Calu3 (cell line): ENCODE results near the gene B3GALT5. TPM values are rescaled to one million over a fixed set of nuclear protein-coding genes. Genes with fewer than 3 reads are reported as not detected.

Experiments used
- BruUV-seq: library from RNA; stranded (reverse); fragments of 400-500 nt; replicated peaks from 2 replicates; lab custom pipeline; 2021; lab: Mats Ljungman, UMichigan
- CTCF ChIA-PET: fragments of 300-600 bp; sonication (Branson Sonifier 250); formaldehyde crosslinking; loops from one replicate; lab custom pipeline; 2022; ENCODE audit warnings: antibody characterized with exemption; lab: Charles Lee
- DNase-seq: peaks from one replicate; pipeline ENCODE4 v3.0.0; 2022
- H3K27ac Mint-ChIP-seq: one replicate; pipeline ENCODE4 v1.8.0; 2022; ENCODE audit warnings: mixed read lengths; ENCODE audit not compliant: unreplicated experiment
- H3K27me3 Mint-ChIP-seq: one replicate; pipeline ENCODE4 v1.8.0; 2022; ENCODE audit warnings: mixed read lengths; ENCODE audit not compliant: unreplicated experiment
- H3K36me3 Mint-ChIP-seq: one replicate; pipeline ENCODE4 v1.8.0; 2022; ENCODE audit warnings: mild to moderate bottlenecking, moderate library complexity, mixed read lengths; ENCODE audit not compliant: insufficient read depth, unreplicated experiment
- H3K4me1 Mint-ChIP-seq: one replicate; pipeline ENCODE4 v1.8.0; 2022; ENCODE audit warnings: mild to moderate bottlenecking, low read depth, mixed read lengths; ENCODE audit not compliant: unreplicated experiment
- H3K4me3 Mint-ChIP-seq: one replicate; pipeline ENCODE4 v1.8.0; 2022; ENCODE audit warnings: mild to moderate bottlenecking, low read depth, moderate library complexity, mixed read lengths; ENCODE audit not compliant: unreplicated experiment
- H3K9me3 Mint-ChIP-seq: one replicate; pipeline ENCODE4 v1.8.0; 2022; ENCODE audit warnings: low read depth, mixed read lengths; ENCODE audit not compliant: unreplicated experiment
- intact Hi-C: fragments of 100-400 bp; cut with micrococcal nuclease; formaldehyde crosslinking; loops from one replicate; pipeline ENCODE4 v1.10.0; 2022; ENCODE audit not compliant: unreplicated experiment
- total RNA-seq: library from RNA; stranded (reverse); gene quantifications from 2 replicates; pipeline ENCODE4 v1.2.3, GENCODE V29; 2022
- TF ChIP-seq, protein P1 (sequence below): fragments of 200-600 bp; IDR thresholded peaks from one replicate; pipeline ENCODE4 v1.8.0; 2022; ENCODE audit warnings: antibody characterized with exemption; ENCODE audit not compliant: unreplicated experiment

The B3GALT5 gene
- total RNA-seq, 1 experiment from 2014 or later, result 40.8 TPM

DNA sequence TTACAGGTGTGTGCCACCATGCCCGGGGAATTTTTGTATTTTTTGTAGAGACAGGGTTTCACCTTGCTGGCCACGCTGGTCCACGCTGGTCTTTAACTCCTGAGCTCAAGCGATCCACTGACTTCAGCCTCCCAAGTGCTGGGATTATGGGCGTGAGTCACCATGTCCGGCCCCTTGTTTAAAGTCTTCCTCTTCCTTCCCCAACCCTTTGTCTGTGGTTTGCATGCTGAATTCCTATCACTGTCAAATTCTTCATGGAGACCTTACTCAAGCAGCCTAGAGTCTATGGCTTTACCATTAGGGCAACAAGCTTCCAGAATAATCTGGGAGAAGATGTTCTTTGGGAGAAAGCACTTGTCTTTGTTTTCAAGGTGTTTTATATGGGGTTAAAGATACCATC, 34.7 kb downstream of the B3GALT5 start:
- peaks cover 41% of the 10 kb centered on the region for H3K4me1 Mint-ChIP-seq
- H3K36me3 Mint-ChIP-seq, result peaks cover 4% of the 10 kb centered on the region
- peak; percentile 24 for DNase-seq
- H3K27ac Mint-ChIP-seq, result no peak overlapping the region
- intact Hi-C loops, result no loop called here
- CTCF ChIA-PET, result no interaction called here
- TF ChIP-seq, protein P1, sequence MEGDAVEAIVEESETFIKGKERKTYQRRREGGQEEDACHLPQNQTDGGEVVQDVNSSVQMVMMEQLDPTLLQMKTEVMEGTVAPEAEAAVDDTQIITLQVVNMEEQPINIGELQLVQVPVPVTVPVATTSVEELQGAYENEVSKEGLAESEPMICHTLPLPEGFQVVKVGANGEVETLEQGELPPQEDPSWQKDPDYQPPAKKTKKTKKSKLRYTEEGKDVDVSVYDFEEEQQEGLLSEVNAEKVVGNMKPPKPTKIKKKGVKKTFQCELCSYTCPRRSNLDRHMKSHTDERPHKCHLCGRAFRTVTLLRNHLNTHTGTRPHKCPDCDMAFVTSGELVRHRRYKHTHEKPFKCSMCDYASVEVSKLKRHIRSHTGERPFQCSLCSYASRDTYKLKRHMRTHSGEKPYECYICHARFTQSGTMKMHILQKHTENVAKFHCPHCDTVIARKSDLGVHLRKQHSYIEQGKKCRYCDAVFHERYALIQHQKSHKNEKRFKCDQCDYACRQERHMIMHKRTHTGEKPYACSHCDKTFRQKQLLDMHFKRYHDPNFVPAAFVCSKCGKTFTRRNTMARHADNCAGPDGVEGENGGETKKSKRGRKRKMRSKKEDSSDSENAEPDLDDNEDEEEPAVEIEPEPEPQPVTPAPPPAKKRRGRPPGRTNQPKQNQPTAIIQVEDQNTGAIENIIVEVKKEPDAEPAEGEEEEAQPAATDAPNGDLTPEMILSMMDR, result no peak
- H3K9me3 Mint-ChIP-seq, result peaks cover 2% of the 10 kb centered on the region
- H3K4me3 Mint-ChIP-seq, result no peak overlapping the region
- H3K27me3 Mint-ChIP-seq, result no peaks in the 10 kb centered on the region
- no TSS peak for BruUV-seq

DNA sequence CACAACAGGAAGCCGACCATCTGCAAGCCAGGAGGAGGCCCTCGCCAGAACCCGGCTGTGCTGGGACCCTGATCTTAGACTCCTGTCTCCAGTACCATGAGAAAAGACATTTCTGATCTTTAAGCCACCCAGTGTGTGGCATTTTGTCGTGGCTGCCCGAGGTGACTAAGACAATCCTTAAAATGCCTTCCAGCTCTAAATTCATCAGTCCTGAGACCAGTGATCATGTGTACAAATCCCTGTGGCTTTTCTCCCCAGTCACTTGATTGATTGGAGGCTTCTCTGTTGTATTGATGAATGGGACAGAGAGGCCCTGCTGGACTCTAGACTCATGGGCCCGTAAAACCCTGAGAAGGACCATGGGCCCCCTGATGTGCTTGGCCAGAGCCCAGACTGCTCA, 36.1 kb downstream of the B3GALT5 start:
- intact Hi-C loops, result no loop called here
- H3K4me1 Mint-ChIP-seq, result peaks cover 37% of the 10 kb centered on the region
- H3K27ac Mint-ChIP-seq, result no peak overlapping the region
- no peak for DNase-seq
- TF ChIP-seq, protein P1, result no peak
- H3K27me3 Mint-ChIP-seq, result no peaks in the 10 kb centered on the region
- H3K9me3 Mint-ChIP-seq, result peaks cover 2% of the 10 kb centered on the region
- no TSS peak for BruUV-seq
- H3K36me3 Mint-ChIP-seq, result peaks cover 4% of the 10 kb centered on the region
- H3K4me3 Mint-ChIP-seq, result no peak overlapping the region
- CTCF ChIA-PET, result no interaction called here

DNA sequence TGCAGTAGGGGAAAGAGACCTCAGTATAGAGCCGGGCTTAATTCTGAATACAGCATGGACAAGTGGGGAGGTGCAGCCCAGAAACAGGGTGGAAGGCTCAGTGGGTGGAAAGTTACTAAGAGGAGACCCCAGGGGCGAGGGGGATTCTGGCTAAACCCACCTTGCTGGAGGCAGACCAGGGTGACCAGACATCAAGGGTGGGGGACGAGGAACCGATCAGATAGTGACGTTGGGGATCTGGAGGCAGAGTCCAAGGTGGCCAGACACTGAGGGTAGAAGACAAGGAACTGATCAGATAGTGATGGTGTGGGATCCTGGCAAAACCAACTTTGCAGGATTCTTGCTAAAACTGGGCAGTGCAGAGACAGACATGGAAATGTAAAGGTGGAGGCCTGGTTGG, 36.8 kb downstream of the B3GALT5 start:
- intact Hi-C loops, result no loop called here
- DNase-seq, result no peak
- Mint-ChIP-seq H3K27me3 (no peaks in the 10 kb centered on the region), H3K4me3 (no peak overlapping the region), H3K9me3 (peaks cover 2% of the 10 kb centered on the region), H3K36me3 (peaks cover 4% of the 10 kb centered on the region), H3K27ac (no peak overlapping the region), H3K4me1 (peaks cover 30% of the 10 kb centered on the region)
- CTCF ChIA-PET, result no interaction called here
- BruUV-seq, result no TSS peak
- TF ChIP-seq, protein P1, result no peak

DNA sequence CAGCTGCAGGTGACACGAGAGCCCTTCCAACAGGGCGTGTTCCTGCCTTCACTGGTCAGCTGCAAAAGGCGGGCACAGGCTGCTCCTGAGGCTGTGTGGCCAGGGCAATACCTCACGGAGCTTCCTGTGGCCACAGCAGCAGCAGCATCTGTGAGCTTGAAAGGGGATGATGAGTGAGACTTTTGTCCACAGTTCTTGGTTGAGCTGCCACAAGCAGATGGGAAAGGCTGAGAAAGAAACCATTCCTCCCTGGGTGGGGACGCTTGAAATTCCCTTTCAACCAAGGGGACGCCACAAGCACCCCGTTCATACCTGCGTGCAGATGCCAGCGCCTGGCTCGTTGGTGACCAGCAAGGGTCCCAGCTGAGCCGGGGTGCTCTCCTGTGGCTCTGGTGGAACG, 37.6 kb downstream of the B3GALT5 start:
- DNase-seq, result no peak
- Mint-ChIP-seq H3K27ac (no peak overlapping the region), H3K9me3 (peaks cover 2% of the 10 kb centered on the region), H3K36me3 (peaks cover 4% of the 10 kb centered on the region), H3K4me1 (peaks cover 27% of the 10 kb centered on the region), H3K4me3 (no peak overlapping the region), H3K27me3 (no peaks in the 10 kb centered on the region)
- no TSS peak for BruUV-seq
- CTCF ChIA-PET, result no interaction called here
- intact Hi-C loops, result no loop called here
- TF ChIP-seq, protein P1, result no peak
